ENCODE results near the gene BIK.

The BIK gene

DNA sequence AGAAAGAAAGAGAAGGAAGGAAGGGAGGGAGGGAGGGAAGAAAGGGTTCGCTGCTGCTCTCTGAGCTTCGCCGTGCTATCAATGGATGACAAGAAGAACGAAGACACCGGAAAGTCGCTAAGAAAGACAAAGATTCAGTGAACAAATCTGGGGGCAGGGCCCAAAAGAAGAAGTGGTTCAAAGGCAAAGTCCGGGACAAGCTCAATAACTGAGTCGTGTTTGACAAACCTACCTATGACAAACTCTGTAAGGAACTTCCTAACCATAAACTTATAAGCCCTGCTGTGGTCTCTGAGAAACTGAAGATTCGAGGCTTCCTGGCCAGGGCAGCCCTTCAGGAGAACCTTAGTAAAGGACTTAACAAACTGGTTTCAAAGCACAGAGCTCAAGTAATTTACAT, 18.5 kb upstream of the BIK start:
- H3K23ac ChIP-seq (ENCODE audit: low read length), result no peak overlapping the region
- no peak overlapping the region for H4K8ac ChIP-seq (ENCODE audit: low read depth, low read length)
- no peak overlapping the region for H3K4ac ChIP-seq (ENCODE audit: low read depth, low read length)
- peaks cover 13% of the 10 kb centered on the region for H3K9me3 ChIP-seq (ENCODE audit: insufficient read depth, low read depth, low read length)
- H3K36me3 ChIP-seq (ENCODE audit: control insufficient read depth in 1 of 2, insufficient read depth in 2 of 2, low read length in 2 of 2), result peaks cover 0 to 5% of the 10 kb centered on the region in 2 experiments
- H2BK12ac ChIP-seq (ENCODE audit: low read length), result no peak overlapping the region
- no peak overlapping the region for H2AK5ac ChIP-seq (ENCODE audit: low read length)
- no peak for DNase-seq
- no peak overlapping the region for H4K12ac ChIP-seq (ENCODE audit: low read depth, low read length)
- no peak overlapping the region for H3K4me2 ChIP-seq (ENCODE audit: low read length)
- no peak overlapping the region for H2BK5ac ChIP-seq (ENCODE audit: low read depth, low read length, poor library complexity)
- H3K14ac ChIP-seq (ENCODE audit: low read length), result no peak overlapping the region
- peaks cover 6 to 10% of the 10 kb centered on the region in 2 experiments for H3K4me1 ChIP-seq (ENCODE audit: control insufficient read depth in 1 of 2, insufficient read depth in 2 of 2, low read length in 2 of 2)
- H2AFZ ChIP-seq (ENCODE audit: insufficient read depth, low read length, poor library complexity), result no peak overlapping the region
- no CpG with 5 or more reads among the region's 9 CpGs for WGBS (ENCODE audit: extremely low coverage, insufficient coverage, insufficient read length)
- H3K4me3 ChIP-seq (ENCODE audit: low read depth, low read length), result no peak overlapping the region
- H2BK120ac ChIP-seq (ENCODE audit: insufficient read depth, low read length, poor library complexity), result no peak overlapping the region
- no peaks in the 10 kb centered on the region for H3K27me3 ChIP-seq (ENCODE audit: insufficient read depth, low read length)
- no peak overlapping the region for H3K27ac ChIP-seq (ENCODE audit: low read depth, low read length)
- no peak overlapping the region for H3K18ac ChIP-seq (ENCODE audit: low read length)
- peaks cover 14% of the 10 kb centered on the region for H3K79me1 ChIP-seq (ENCODE audit: low read length)
- no peak overlapping the region for H3K9ac ChIP-seq (ENCODE audit: low read length)
- peak overlapping the region; percentile 2 for H4K91ac ChIP-seq (ENCODE audit: low read depth, low read length)
- H3K79me2 ChIP-seq (ENCODE audit: control insufficient read depth, insufficient read depth, low read length, poor library complexity), result peaks cover 3% of the 10 kb centered on the region

DNA sequence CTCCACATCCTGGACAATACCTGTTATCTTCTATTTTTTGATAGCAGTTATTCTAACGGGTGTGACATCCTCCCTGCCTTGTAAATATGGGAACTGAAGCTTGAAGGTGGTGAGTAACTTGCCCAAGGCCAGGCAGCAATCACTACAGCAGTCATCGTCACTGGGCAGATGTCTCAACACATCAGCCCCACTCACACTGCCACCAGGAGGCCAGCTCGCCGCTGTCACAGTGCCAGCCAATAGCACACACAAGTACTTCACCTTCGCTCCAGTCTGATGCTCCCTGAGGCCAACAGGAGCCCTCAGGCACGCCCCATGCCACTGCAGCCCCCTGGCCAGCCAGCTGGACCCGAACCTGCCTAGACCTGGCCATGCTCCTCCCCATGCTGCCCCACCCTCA, 16.5 kb upstream of the BIK start:
- Histone ChIP-seq H2BK12ac (ENCODE audit: low read length) (peak overlapping the region; percentile 85), H2AK5ac (ENCODE audit: low read length) (peak overlapping the region; percentile 51), H3K4me3 (ENCODE audit: low read depth, low read length) (no peak overlapping the region), H3K79me1 (ENCODE audit: low read length) (peaks cover 17% of the 10 kb centered on the region), H3K4me2 (ENCODE audit: low read length) (no peak overlapping the region), H2AFZ (ENCODE audit: insufficient read depth, low read length, poor library complexity) (peak overlapping the region; percentile 3), H3K79me2 (ENCODE audit: control insufficient read depth, insufficient read depth, low read length, poor library complexity) (peaks cover 6% of the 10 kb centered on the region), H2BK5ac (ENCODE audit: low read depth, low read length, poor library complexity) (no peak overlapping the region), H2BK120ac (ENCODE audit: insufficient read depth, low read length, poor library complexity) (peak overlapping the region; percentile 36), H3K9me3 (ENCODE audit: insufficient read depth, low read depth, low read length) (peaks cover 20% of the 10 kb centered on the region), H4K12ac (ENCODE audit: low read depth, low read length) (no peak overlapping the region), H3K4me1 (ENCODE audit: control insufficient read depth in 1 of 2, insufficient read depth in 2 of 2, low read length in 2 of 2) (peaks cover 12 to 14% of the 10 kb centered on the region in 2 experiments), H3K4ac (ENCODE audit: low read depth, low read length) (no peak overlapping the region), H4K8ac (ENCODE audit: low read depth, low read length) (peak overlapping the region; percentile 17), H3K23ac (ENCODE audit: low read length) (no peak overlapping the region), H3K18ac (ENCODE audit: low read length) (peak overlapping the region; percentile 2), H3K14ac (ENCODE audit: low read length) (peak overlapping the region; percentile 46), H3K9ac (ENCODE audit: low read length) (no peak overlapping the region), H3K27me3 (ENCODE audit: insufficient read depth, low read length) (no peaks in the 10 kb centered on the region), H3K27ac (ENCODE audit: low read depth, low read length) (no peak overlapping the region), H4K91ac (ENCODE audit: low read depth, low read length) (peak overlapping the region; percentile 63), H3K36me3 (ENCODE audit: control insufficient read depth in 1 of 2, insufficient read depth in 2 of 2, low read length in 2 of 2) (peaks cover 0 to 5% of the 10 kb centered on the region in 2 experiments)
- WGBS (ENCODE audit: extremely low coverage, insufficient coverage, insufficient read length), result no CpG with 5 or more reads among the region's 7 CpGs
- peak; percentile 90 to 94 for DNase-seq

DNA sequence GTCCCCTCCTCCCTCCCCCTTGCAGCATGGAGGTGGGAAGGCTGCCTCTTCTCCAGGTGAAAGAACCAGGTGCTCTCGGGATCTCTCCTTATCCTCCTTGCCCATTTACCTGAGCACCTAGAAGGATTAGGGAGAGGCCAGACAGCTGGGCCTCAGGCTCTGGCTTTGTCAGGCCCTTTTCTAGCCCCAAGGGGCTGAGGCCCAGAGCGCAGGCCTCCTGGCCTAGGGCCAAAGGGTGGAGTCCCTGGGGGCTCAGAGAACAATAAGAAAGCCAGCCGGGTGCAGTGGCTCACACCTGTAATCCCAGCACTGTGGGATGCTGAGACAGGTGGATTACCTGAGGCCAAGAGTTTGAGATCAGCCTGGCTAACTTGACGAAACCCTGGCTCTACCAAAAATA, 16.0 kb upstream of the BIK start:
- Histone ChIP-seq H2AFZ (ENCODE audit: insufficient read depth, low read length, poor library complexity) (no peak overlapping the region), H3K9me3 (ENCODE audit: insufficient read depth, low read depth, low read length) (peaks cover 20% of the 10 kb centered on the region), H3K27me3 (ENCODE audit: insufficient read depth, low read length) (no peaks in the 10 kb centered on the region), H3K4me3 (ENCODE audit: low read depth, low read length) (no peak overlapping the region), H4K12ac (ENCODE audit: low read depth, low read length) (no peak overlapping the region), H3K4ac (ENCODE audit: low read depth, low read length) (no peak overlapping the region), H2AK5ac (ENCODE audit: low read length) (peak overlapping the region; percentile 51), H3K23ac (ENCODE audit: low read length) (no peak overlapping the region), H4K91ac (ENCODE audit: low read depth, low read length) (peak overlapping the region; percentile 63), H3K18ac (ENCODE audit: low read length) (peak overlapping the region; percentile 2), H3K9ac (ENCODE audit: low read length) (no peak overlapping the region), H4K8ac (ENCODE audit: low read depth, low read length) (no peak overlapping the region), H2BK120ac (ENCODE audit: insufficient read depth, low read length, poor library complexity) (peak overlapping the region; percentile 36), H2BK5ac (ENCODE audit: low read depth, low read length, poor library complexity) (no peak overlapping the region), H3K14ac (ENCODE audit: low read length) (peak overlapping the region; percentile 46), H3K27ac (ENCODE audit: low read depth, low read length) (no peak overlapping the region), H3K36me3 (ENCODE audit: control insufficient read depth in 1 of 2, insufficient read depth in 2 of 2, low read length in 2 of 2) (peaks cover 0 to 5% of the 10 kb centered on the region in 2 experiments), H3K79me2 (ENCODE audit: control insufficient read depth, insufficient read depth, low read length, poor library complexity) (peaks cover 6% of the 10 kb centered on the region), H3K4me2 (ENCODE audit: low read length) (no peak overlapping the region), H3K4me1 (ENCODE audit: control insufficient read depth in 1 of 2, insufficient read depth in 2 of 2, low read length in 2 of 2) (peaks cover 13 to 14% of the 10 kb centered on the region in 2 experiments), H2BK12ac (ENCODE audit: low read length) (peak overlapping the region; percentile 85), H3K79me1 (ENCODE audit: low read length) (peaks cover 15% of the 10 kb centered on the region)
- peak in 1 of 2 donors; percentile 43 for DNase-seq
- WGBS (ENCODE audit: extremely low coverage, insufficient coverage, insufficient read length), result no CpG with 5 or more reads among the region's 4 CpGs

DNA sequence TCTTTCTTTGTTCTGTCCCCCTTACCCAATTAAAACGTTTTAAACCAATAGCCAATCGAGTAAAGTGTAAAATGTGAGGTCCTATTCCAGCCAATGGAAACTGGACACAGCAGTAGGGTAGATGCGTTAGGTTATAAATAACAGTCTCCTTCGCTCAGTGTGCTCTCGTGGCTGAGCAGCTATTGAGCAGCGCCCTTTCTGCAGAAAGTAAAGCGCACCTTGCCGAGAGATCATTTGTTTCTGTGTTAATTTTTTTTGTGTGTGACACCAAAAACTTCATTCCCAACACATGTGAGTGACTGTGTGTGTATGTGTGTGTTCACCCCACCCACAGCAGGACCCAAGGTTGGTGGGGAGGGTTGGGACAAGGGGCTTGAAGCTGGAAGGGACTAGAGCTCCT, 14.1 kb upstream of the BIK start:
- peaks cover 20% of the 10 kb centered on the region for H3K79me1 ChIP-seq (ENCODE audit: low read length)
- H2AK5ac ChIP-seq (ENCODE audit: low read length), result no peak overlapping the region
- no peak overlapping the region for H3K14ac ChIP-seq (ENCODE audit: low read length)
- no peak overlapping the region for H3K18ac ChIP-seq (ENCODE audit: low read length)
- no peak overlapping the region for H4K8ac ChIP-seq (ENCODE audit: low read depth, low read length)
- no peak overlapping the region for H2BK120ac ChIP-seq (ENCODE audit: insufficient read depth, low read length, poor library complexity)
- H3K36me3 ChIP-seq (ENCODE audit: control insufficient read depth in 1 of 2, insufficient read depth in 2 of 2, low read length in 2 of 2), result peaks cover 0 to 5% of the 10 kb centered on the region in 2 experiments
- no peak overlapping the region for H3K27ac ChIP-seq (ENCODE audit: low read depth, low read length)
- peaks cover 20 to 21% of the 10 kb centered on the region in 2 experiments for H3K4me1 ChIP-seq (ENCODE audit: control insufficient read depth in 1 of 2, insufficient read depth in 2 of 2, low read length in 2 of 2)
- H2AFZ ChIP-seq (ENCODE audit: insufficient read depth, low read length, poor library complexity), result no peak overlapping the region
- no CpG with 5 or more reads among the region's 8 CpGs for WGBS (ENCODE audit: extremely low coverage, insufficient coverage, insufficient read length)
- H2BK5ac ChIP-seq (ENCODE audit: low read depth, low read length, poor library complexity), result no peak overlapping the region
- H3K79me2 ChIP-seq (ENCODE audit: control insufficient read depth, insufficient read depth, low read length, poor library complexity), result peaks cover 6% of the 10 kb centered on the region
- H3K4me2 ChIP-seq (ENCODE audit: low read length), result no peak overlapping the region
- H3K4ac ChIP-seq (ENCODE audit: low read depth, low read length), result no peak overlapping the region
- peak overlapping the region; percentile 45 for H2BK12ac ChIP-seq (ENCODE audit: low read length)
- DNase-seq, result no peak
- peak overlapping the region; percentile 10 for H4K91ac ChIP-seq (ENCODE audit: low read depth, low read length)
- H3K9ac ChIP-seq (ENCODE audit: low read length), result no peak overlapping the region
- H3K27me3 ChIP-seq (ENCODE audit: insufficient read depth, low read length), result no peaks in the 10 kb centered on the region
- peaks cover 20% of the 10 kb centered on the region for H3K9me3 ChIP-seq (ENCODE audit: insufficient read depth, low read depth, low read length)
- no peak overlapping the region for H3K23ac ChIP-seq (ENCODE audit: low read length)
- H3K4me3 ChIP-seq (ENCODE audit: low read depth, low read length), result no peak overlapping the region
- H4K12ac ChIP-seq (ENCODE audit: low read depth, low read length), result no peak overlapping the region
